GM19035 (cell line): ENCODE data around the gene TCF21.
"Not testable (repeated sequence)": the region's sequence is repeated elsewhere in the genome, so short reads cannot be mapped to it uniquely, and the experiment has no call there.

ENCODE experiments used
- ATAC-seq: cut with Tn5 transposase; IDR thresholded peaks from one replicate; pipeline ENCODE4 v1.9.1; 2021; ENCODE audit not compliant: unreplicated experiment

The TCF21 gene

DNA sequence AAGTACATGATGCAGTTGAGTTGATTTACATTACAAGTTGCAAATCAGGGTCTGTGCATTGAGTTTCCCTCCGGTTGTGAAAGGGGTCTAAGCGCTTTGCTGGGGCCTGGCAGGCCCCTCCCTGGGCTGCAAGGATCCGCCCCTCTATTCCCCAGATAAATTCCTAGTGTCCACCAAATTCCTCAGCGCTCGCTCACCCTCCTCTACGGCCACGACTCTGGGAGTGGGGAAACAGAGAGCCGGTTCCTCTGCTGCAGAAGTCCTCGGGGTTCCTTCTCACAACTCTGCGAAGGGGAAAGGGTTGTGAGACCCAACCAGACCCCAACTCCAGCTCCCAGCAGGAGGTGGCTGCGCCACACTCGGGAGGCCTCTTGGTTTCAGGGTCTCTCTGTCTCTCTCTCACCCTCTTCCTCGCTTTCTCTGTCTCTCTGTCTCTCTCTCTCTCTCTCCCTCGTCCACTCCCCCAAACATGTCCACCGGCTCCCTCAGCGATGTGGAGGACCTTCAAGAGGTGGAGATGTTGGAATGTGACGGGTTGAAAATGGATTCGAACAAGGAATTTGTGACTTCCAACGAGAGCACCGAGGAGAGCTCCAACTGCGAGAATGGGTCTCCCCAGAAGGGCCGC is at the start of gene TCF21:
TSS of gene TCF21 (plus strand) at position 185 of the 628 bp plus-strand sequence. CDS start at position 470, 285 bp downstream.
- no peak for ATAC-seq

DNA sequence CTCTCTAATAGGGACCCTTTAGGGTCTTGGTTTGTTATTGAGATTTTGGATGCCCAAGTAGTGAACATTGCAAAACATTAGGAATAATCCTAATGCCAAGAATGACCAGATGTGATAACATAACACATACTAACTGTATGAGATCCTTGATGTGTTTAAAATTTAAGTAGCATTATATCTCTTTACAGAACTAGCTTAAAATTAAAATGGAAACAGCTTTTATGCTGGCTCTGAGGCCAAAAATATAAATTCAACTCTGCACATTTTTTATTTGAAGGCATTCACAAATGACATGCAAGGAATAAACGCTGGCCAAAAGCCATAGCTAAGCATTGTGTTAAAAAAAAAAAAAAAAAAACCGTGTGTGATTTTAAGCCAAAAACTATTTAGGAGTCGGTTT is 47.7 kb upstream of the TCF21 start:
- no peak for ATAC-seq

DNA sequence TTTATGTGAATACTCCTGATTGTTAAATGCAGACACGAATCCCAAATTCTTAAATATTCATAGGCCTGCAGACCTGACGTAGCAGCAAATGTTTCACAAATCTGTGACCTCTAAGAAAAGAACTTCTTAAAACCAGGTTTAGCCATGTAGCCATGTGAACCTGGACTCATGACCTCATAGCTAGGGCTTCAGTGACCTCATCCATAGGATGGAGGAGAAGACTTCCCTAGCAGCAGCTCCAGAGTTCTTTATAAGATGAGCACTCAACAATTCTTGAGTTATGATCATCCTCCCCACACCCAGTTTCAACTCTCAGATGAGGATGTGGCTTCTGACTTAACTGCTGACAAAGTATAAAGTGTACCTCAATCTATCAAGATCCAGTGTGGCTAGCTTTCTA is 45.8 kb upstream of the TCF21 start:
- ATAC-seq, result no peak

DNA sequence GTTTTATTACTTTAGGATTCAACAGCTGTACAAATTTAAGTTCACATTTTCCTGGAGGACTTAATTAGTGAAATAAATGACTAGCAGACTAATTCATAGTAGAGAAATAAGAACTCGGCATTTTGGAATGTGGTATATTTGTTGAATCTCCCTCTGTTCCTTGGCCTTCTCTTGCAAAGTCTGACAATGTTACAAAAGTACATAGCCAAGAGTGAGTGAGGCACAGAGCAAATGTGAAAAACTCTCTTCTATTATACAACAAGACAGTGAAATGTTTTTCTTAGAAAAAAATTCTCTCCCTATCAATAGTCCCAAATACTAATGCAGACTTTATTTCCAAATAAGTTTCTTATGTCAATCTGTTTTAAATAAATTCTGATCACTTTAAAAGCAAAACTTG is 44.2 kb upstream of the TCF21 start:
- ATAC-seq, result no peak

DNA sequence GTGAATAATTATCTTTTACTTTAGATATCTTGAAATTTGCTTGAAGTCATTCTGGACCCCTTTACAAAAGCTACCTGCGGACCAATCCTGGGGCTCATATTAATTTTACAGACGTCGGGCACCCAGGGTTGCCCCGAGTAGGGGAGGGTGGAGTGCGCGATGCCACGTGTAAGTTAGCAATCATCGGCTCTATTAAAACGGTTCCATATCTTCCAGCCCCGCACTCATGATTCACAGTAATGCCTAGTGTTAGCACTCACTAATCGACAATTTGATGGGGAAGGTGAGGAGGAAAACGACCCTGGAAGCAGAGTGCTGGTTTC is 34.9 kb upstream of the TCF21 start:
- no peak for ATAC-seq

DNA sequence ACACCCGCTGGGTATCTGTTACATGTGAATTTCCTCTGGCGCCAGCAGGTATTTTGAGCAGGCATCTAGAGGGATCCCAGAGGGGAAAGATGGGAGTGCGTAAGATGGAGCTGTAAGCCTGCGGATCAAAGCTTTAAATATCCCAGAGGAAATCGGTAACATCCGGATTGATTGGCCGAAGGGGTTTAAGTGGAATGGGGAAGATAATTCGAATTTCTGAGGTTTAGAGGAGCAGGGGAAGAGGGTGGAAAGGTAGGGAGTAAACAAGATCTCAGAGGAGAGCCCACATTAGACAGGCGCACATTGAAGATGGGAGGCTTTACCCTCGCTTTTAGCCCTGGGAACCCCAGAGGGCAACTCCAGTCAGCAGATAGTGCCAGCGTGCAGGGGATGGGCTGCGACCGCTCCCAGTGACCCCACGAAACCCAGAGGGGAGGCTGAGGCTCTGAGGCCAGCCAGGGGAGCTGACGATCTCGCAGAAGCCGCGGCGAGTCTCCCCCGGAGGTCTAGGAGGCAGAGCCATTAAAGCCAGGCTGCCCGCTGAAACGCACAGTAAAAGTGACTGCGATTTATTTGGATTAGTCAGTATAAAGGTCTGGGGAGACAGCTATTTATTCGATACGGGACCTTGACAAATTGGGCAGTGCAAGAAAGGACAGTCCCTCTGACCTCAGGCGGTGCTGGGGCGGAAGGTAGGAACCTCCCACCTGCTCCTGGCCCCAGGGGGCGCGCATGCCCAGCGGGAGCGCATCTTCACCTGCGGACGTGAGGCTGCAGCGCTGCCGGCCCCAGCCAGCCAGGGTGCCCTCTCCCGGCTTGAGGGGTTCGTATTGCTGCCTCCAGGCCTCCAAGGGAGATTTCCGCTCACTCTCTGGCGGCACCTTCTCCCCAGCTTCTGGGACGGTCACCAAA is 34.3 kb upstream of the TCF21 start:
- no peak for ATAC-seq

DNA sequence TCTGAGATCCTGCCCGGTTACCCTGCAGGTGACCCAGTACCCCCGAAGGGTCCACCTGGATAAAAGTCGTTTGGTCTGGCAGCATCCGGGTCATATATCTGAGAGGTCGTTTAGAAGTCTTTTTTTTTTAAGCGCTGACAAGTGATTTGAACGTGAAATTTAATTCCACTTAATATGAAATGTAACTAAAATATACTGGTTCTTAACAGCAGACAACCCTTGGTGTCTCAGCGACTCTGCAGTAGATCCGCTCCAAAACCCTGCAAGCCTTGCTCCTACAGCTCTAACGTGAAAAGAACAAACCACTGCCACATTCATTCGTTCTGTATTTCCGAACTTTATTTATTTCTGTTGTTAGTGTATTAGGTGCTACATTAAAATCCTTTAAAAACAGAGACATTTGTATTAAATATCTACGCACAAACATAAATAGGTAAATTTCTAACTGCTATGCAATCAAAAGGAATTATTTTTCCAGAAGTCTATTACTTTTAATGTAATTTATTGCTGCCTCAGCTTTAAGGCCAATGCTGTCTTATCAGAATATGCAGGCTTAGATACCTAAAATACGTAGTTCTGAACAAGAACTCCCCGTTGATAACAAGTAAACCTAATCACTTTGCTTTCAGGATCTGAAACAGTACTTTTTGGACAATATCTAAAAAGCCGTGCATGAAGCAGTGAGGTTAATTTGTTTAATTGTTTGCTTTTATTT is 33.5 kb upstream of the TCF21 start:
- no peak for ATAC-seq

DNA sequence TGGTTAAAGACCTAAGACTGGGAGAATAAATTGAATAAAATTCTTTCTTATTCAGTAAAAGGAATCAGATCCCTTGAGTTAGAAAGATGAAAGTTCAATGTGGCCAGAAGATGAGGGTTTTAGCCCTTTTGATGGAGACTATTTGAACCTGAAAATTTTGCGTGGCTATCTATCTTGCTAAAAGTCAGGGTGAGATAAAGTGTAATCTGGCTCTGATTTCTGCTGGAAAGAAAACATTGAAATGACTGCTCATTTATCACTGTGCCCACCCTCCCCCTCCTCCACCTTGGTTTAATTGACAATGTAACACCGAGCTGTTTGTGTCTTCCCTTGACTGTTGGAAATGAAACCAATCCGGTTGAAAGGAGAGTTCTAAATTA is 32.9 kb upstream of the TCF21 start:
- no peak for ATAC-seq

DNA sequence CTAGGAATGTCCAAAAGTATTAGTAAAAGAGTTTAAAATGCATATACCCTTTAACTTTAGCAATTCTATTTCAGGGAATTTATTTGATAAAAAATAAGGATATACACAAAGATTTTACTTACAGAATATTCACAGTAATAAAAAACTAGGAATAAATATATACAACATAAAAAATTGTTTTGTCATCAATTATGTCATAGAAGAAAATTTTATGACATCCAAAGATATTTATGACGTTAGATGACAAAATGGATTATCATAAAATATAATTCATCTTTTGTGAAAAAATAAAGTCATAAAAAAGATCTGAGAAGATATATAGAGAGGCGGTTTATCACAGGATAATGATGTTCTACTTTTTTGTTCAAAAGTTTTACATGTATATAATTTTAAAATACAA is 32.0 kb upstream of the TCF21 start:
- no peak for ATAC-seq

DNA sequence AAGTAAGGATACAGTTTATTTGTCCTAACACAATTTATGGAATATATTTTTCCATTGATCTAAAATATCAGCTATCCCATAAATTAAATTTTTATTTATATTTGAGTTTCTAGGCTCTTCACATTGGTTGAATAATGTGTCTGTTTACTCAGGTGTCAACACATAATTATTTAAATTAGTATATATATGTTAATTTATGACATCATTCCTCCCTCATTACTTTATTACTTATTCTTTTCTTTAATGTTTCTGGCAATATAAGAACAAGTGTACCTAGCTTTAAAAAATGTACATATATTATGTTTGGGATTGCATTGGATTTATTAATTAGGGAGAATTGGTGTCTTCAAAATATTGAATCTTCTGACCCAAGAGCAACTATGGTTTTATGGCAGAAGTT is 31.2 kb upstream of the TCF21 start:
- ATAC-seq, result no peak

DNA sequence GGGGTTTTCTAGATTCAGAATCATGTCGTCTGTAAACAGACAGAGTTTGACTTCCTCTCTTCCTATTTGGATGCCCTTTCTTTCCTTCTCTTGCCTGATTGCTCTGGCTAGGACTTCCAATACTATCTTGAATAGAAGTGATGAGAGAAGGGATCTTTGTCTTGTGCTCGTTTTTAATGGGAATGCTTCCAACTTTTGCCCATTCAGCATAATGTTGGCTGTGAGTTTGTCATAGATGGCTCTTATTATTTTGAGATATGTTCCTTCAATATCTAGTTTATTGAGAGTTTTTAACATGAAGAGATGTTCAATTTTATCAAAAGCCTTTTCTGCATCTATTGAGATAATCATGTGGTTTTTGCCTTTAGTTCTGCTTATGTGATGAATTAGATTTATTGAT is 27.6 kb upstream of the TCF21 start:
- ATAC-seq, result not testable (repeated sequence)

DNA sequence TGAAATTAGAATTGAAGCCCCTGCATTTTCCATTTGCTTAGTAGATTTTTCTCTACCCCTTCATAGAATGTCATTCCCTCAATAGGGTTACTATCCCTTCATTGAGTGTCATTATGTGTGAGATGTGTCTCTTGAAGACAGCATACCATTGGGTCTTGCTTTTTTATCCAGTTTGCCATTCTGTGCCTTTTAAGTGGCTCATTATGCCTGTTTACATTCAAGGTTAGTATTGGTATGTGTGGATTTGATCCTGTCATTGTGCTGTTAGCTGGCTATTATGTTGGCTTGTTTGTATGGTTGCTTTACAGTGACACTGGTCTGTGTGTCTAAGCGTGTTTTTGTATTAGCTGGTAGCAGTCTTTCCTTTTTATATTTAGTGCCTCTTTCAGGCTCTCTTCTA is 25.7 kb upstream of the TCF21 start:
- ATAC-seq, result no peak

DNA sequence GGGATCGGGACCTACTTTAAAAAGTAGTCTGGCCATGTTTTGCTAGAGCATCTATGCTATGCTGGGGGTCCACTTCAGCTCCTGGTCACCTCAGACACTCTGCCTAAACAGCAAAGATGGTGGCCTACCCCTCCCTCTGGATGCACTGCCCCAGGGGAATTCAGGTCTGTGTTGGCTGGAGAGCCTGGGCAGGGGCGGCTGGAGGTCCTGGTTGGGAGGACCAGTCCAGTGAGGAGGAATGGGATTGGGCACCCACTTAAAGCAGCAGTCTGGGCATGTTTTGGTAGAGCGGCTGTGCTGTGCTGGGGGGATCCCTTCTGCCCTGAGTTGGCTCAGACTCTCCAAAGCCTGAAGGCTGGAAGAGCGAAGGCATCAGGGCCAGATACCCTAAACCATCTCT is 23.2 kb upstream of the TCF21 start:
- no peak for ATAC-seq

DNA sequence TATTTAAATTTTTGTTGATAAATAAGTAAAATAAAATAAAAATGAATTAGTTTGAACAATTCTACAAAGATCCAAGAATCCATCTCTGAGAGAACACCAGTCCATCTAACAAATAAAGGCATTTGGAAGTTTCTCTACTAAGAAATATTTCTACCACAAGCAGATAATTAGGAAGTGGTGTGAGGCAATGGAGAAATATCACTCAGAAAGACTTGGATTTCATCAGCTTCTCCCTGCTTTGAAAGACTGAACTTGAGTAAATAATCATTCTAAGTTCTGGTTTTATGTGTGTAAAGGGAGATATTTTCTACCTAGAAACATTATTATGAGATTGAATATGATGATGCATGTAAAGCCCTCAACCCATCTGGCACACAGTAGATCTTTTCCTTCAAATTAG is 17.8 kb upstream of the TCF21 start:
- no peak for ATAC-seq

DNA sequence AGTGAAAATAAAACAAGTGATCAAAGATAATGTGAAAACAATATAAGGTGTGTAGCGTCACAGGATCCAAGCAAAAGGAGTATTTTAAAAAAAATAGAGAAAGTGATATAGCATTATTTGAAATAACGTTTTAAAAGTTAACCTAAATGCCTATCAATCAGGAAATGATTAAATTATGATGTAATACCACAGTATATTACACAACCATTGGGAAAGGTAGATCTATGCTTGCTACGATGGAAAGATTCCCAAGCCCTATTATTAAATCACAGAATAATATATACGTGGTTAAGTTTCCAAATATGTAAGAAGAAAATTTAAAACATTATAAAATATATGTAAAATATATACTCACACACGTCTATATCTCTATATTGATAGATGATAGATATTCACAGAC is 15.4 kb upstream of the TCF21 start:
- ATAC-seq, result no peak

DNA sequence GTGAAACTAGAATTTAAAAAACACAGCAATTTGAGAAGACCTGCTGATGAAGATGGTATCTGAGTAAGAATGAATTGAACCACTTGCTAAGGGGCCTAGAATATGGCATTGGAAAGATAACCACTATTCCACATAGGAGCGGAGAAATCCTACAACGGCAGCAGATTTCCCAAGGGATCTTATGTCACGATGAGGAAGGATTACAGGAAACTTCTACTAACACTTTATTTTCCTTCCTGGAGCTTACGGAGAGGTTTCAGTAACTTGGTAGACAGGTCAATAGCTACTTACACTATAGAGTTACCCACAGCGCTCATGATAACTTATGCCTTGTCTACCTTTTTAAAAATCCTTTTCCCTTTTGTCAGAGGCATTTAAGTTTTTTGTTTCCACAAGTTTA is 11.8 kb upstream of the TCF21 start:
- ATAC-seq, result no peak

DNA sequence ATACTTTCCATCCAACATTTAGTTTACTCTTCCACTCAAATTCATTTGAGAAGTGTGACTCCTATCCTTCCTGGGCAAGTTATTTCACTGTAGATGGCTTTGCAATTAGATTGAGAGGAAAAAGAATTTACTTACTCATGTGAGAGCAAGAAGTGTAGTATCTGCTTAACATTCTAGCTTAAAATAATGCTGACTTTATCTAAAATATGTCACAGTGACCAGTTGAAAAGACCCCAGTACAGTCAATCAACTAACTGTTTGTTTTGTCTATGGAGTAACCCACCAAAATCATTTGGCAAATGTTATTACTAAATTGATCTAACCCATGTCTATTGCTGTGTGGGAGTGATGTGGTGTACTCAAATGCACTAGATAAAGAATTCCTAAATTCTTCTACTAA is 8.9 kb upstream of the TCF21 start:
- ATAC-seq, result no peak

DNA sequence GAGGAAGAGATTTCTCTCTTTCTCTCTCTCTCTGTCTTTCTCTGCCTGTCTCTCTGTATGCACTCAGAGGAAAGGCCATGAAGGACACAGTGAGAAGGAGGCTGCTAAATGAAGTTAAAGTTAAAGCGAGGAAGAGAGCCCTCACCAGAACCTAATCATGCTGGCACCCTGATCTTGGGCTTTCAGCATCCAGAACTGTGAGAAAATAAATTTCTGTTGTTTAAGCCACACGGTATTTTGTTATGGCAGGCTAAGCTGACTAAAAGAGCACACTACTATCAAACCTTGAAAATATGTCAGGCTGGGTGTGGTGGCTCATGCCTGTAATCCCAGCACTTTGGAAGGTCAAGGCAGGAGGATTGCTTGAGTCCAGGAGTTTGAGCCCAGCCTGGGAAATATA is 8.0 kb upstream of the TCF21 start:
- ATAC-seq, result no peak

DNA sequence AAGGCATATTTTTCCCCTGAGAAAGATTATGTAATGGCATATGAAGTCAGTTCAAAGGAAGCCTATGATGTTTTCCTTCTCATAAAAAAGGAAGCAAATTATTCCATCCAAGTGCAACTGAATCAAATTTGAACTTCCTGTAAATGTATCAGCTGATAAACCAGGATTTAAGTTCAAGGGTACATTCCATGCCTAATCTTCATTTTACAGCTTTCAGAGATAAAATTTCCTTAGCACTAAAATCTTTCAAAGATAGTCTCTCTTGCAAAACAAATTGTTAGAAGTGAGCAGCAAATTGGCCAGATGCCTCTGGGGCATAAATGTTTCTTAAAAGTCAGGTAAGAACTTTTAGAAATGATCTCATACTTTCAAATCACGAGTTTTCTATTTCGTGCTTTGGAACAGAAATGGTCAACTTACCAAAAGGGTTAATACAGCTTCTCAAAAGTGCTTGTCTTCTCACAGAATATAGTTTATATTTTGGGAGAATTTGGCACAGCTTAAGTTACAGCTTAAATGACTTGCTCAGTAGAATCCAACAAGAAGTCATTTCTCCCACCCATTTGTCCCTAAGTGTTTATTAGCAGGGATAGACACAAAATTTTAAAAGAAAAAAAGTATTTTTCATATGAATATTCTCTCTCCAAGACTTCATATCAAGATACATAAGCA is 2.7 kb upstream of the TCF21 start:
- no peak for ATAC-seq

DNA sequence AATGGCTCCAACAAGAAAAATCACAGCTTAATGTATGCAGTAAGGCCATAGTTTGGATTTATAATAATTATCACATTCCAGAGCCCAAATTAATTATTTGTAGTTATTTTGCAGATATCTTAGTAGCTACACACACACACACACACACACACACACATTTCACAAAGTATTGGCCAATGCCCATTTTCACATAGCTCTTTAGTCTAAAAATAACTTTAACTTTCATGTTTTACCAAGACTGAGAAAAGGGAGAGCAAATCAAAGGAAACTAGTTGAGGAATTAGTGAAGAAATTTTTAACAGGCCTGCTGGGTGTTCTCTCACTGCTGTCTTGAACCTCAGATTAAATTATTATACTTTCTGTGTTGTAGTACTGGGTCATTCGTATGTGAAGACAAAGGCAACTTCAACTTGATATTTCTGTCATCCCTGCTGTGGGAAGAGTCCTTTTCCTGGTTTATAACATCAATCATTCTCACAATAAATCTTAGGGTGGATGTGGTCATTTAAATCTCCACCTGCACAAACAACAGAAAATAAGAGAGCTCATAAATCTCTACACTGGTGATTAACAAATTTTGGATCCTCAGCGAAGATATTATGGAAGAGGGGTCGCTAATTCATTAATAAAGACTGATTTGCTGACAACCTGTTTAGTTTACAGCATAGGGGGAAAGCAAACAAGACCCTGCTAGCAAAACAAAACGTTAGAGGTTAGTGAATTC is 1.6 kb upstream of the TCF21 start:
- ATAC-seq, result no peak

DNA sequence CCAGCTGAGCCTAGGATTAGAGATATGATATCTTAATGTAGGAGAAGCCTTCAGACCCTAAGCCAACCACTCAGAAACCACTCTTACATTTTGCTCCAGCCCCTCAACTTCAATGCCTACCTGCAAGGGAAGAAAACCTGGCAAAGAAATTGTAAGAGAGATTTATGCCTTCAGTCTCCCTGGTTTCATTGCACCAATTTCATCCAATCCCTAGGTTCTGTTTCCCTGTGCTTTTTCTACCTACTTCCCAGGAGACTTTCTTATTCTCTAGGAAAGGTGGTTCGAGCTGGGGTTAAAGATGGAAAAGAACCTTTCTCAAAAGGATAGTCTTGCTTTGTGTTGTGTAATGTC is 1.1 kb upstream of the TCF21 start:
- ATAC-seq, result no peak
